GM12873 (cell line): Measurements from ENCODE around the gene TMEM165.

Source experiments
- CTCF ChIP-seq: IDR thresholded peaks from 2 replicates; pipeline ENCODE4 v1.5.1; 2012; ENCODE audit warnings: low read depth, mild to moderate bottlenecking, moderate library complexity, low read length, control low read depth; ENCODE audit not compliant: insufficient read depth; ENCODE audit errors: missing control alignments

Gene TMEM165, protein sequence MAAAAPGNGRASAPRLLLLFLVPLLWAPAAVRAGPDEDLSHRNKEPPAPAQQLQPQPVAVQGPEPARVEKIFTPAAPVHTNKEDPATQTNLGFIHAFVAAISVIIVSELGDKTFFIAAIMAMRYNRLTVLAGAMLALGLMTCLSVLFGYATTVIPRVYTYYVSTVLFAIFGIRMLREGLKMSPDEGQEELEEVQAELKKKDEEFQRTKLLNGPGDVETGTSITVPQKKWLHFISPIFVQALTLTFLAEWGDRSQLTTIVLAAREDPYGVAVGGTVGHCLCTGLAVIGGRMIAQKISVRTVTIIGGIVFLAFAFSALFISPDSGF

GRCh38 chr4:55395529-55396307, at the start of gene TMEM165:
TMEM165 (plus strand) TSS chr4:55395957; CDS start chr4:55396190, 233 bp downstream.
- TF ChIP-seq CTCF = no peak

DNA sequence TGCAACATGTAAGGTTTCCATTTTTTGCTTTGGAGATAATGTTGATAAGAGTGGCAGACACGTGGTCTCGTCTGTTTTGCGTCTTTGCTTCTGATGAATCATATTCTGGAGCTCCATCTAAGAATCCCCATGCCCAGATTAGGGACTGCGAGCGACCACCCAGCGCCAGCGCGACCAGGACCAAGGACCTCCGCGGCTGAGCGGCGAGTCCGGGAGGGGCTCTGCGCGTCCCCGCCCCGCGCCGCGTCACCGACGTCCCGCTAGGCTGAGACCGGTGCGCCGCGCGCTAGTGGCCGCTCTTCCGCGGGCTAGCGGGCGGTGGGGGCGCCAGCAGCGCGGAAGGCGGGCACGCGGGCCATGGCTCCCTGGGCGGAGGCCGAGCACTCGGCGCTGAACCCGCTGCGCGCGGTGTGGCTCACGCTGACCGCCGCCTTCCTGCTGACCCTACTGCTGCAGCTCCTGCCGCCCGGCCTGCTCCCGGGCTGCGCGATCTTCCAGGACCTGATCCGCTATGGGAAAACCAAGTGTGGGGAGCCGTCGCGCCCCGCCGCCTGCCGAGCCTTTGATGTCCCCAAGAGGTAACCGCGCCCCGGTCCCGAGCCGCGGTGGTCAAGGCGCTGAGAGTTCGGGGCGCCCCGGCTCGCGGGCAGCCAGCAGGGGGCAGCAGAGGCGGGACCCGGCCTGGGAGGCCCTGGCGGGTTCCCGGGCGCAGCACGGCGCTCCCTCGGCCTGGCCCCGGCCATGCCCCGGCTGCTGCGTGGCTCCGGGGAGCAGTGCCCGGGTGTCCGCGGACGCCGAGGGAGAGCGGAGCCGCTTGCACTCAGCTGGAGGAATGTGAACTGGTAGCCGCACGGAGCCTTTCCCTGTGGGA, 49.5 kb upstream of the TMEM165 start, which contains the start of gene SRD5A3:
TSS of gene SRD5A3 (plus strand) at position 263 of the 871 bp plus-strand sequence. CDS start at position 358, 95 bp downstream.
- peak; percentile 72 for TF ChIP-seq CTCF

DNA sequence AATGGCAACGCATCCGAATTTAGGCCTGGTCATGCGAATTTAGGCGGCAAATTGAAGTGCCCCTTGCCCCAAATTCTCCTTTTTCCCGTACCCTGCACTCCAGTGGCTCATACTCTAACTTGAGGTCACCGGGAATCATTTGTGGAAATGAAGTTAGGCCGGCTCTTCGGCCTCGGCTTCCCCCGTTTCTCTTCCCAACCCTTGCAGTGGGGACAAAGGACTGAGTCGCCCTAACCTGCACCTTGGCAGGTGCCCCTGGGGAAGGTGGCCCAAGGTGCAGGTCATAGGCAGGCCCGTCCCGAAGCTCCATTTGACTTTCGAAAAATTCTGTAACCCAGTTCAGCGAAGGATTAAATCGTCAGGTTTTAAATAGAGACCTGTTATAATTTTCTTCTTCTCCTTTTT, 48.9 kb upstream of the TMEM165 start:
- TF ChIP-seq CTCF = no peak

GRCh38 chr4:55347610-55348228, 48.0 kb upstream of the TMEM165 start:
- peak; percentile 18 for TF ChIP-seq CTCF

DNA sequence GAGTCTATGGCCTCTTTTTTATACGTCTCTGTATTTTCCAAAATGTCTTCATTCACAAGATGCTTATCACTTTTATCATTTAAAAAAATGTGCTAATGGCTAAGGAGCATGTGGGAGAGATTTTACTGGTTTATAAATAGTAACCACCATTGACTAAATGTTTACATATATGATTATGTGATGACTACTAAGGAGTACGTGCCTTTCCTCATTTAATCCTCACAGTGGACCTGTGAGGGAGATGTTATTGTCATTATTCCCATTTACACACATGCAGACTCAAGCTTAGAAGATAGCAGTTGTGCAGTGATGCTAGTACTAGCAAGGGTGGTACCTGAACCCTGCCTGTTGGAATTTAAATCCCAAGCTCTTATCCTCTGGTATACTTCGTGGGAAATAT, 47.3 kb upstream of the TMEM165 start:
- TF ChIP-seq CTCF = no peak

DNA sequence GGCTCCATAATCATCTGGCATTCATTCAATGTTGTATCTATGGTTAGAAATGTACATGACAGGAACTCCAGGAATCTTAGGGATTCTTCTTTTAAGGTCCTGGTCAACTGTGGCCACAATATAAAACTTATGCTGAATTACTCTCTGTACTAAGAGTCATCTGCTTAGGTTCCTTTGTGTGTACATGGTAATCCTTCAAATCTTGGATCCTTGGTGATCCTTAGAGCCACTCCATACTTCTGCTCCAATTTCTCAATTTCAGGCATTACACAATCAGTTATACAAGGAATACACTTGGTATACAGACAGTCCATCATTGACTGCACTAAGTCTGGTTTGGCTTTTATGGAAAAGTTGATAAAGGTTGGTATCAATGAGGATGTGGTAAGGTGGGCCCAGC, 43.9 kb upstream of the TMEM165 start:
- no peak for TF ChIP-seq CTCF
